IPS-18c (cell line): ENCODE results near the gene SQOR.
"Not testable (repeated sequence)": the region's sequence is repeated elsewhere in the genome, so short reads cannot be mapped to it uniquely, and the experiment has no call there.

Experiments used
- H3K4me3 ChIP-seq: 2 replicates; pipeline ENCODE4 v1.7.0; 2013; ENCODE audit warnings: low read depth, mild to moderate bottlenecking, low read length, moderate library complexity; ENCODE audit not compliant: insufficient read depth
- H3K9me3 ChIP-seq: one replicate; pipeline ENCODE4 v1.6.1; 2013; ENCODE audit warnings: mild to moderate bottlenecking, low read length, moderate library complexity; ENCODE audit not compliant: control insufficient read depth, insufficient read depth

The SQOR gene

DNA sequence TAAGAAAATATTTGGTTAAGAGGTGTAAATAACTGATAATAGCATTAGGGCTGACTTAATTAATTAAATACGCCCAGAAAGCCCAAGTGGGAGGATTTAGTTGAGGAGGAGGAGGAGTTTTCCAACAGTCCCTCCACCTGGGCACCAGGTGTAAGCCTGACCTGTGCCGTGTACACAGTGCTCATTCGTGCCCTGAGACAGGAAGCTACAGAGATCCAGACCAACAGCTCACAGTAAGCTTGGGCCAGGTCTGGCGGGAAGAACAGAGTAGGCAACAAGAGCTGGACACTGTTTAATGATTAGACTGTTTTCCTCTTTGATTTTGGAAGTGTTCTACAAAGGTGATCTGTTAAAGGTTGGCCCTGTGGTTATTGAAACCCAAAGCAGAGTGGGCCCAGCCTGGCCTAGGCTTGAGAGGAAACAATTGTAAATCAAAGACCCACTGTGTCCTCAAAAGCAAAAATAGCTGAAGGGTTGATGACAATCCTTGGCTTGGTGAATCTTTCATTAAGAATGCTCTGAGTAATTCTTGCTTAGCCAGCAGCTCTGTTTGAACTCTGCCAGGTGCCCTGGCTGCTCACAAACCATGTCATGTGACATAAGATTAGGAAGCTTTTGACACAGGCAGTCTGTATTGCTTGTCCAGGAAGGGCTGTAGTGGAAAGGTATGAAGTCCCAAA, 13.8 kb downstream of the SQOR start:
- Histone ChIP-seq H3K9me3 (no peaks in the 10 kb centered on the region), H3K4me3 (no peak overlapping the region)

GRCh38 chr15:45650007-45650406, 15.2 kb downstream of the SQOR start:
- not testable (repeated sequence) for H3K9me3 ChIP-seq

GRCh38 chr15:45650889-45651525, 16.2 kb downstream of the SQOR start:
- H3K9me3 ChIP-seq, result no peaks in the 10 kb centered on the region
- no peak overlapping the region for H3K4me3 ChIP-seq

More at GRCh38 chr15:45650007-45650406, 15.2 kb downstream of the SQOR start:
- not testable (repeated sequence) for H3K4me3 ChIP-seq

DNA sequence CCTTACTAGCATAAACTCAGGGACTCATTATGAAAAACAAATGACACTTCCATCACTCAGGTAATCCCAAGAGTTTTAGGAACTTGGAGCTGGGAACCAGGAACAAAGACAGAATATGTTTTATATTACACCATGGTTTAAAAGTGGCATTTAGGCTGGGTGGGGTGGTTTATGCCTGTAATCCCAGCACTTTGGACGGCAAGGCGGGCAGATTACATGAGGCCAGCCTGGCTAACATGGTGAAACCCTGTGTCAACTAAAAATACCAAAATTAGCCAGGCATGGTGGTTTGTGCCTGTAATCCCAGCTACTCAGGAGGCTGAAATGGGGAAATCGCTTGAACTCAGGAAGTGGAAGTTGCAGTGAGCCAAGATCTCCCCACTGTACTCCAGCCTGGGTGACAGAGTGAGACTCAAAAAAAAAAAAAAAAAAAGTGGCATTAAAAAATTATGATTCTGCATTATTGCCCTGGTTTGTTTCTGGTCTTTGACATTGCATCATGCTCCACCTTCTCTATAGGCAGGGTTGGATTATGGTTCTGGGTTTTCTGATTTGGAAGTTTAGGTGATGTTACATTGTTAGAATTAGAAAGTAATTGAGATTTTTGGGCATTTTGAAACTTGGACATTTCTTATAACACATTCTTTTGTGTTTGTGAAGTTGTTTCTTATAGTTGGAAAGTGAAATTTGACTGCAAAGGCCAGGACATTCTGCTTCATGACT, 19.0 kb downstream of the SQOR start:
- H3K9me3 ChIP-seq, result no peaks in the 10 kb centered on the region

GRCh38 chr15:45654749-45655148, 19.9 kb downstream of the SQOR start:
- Histone ChIP-seq H3K9me3 (no peaks in the 10 kb centered on the region), H3K4me3 (no peak overlapping the region)

More for the DNA sequence above, 19.0 kb downstream of the SQOR start:
- no peak overlapping the region for H3K4me3 ChIP-seq

GRCh38 chr15:45657254-45657653, 22.4 kb downstream of the SQOR start:
- Histone ChIP-seq H3K9me3 (no peaks in the 10 kb centered on the region), H3K4me3 (no peak overlapping the region)

DNA sequence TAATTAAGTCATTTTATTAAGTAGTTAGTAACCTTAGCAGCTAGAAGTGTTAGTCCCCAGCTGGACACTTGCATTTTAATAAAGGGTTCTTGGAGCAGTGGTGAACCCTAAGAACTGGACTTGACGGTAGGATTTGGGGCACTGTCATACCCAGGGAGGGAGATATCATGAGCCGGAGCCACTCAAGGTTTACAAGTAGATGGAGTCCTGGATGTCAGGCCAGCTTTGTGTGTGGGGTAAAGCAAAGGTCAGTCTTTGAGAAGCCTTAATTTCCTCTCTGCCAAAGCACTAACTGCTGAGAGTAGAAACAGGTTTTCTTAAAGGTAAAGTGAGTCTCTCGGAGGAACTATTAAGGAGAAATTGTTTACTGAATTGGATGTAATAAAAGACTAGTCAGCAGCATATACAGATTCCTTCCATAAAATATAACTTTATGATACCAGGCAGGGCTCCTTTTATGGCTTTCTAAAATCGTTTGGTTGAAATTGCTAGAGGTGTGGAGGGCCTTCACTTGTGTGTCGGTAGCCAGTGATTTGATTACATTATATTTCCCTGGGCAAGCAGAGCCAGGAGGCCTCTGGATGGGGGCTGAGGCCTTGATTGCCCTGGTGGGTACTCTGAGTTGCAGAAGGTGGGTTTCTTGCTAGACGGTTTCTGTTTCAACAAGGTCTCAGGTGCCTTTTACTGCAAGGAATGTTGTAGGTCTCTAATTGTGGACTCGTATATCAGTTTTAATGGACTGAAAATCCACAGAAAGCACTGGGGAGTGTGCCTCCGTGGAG, 23.1 kb downstream of the SQOR start:
- no peaks in the 10 kb centered on the region for H3K9me3 ChIP-seq
- no peak overlapping the region for H3K4me3 ChIP-seq

- H3K4me3 ChIP-seq, result no peak overlapping the region
- H3K9me3 ChIP-seq, result no peaks in the 10 kb centered on the region
Observed at GRCh38 chr15:45660231-45660979, 25.6 kb downstream of the SQOR start.

DNA sequence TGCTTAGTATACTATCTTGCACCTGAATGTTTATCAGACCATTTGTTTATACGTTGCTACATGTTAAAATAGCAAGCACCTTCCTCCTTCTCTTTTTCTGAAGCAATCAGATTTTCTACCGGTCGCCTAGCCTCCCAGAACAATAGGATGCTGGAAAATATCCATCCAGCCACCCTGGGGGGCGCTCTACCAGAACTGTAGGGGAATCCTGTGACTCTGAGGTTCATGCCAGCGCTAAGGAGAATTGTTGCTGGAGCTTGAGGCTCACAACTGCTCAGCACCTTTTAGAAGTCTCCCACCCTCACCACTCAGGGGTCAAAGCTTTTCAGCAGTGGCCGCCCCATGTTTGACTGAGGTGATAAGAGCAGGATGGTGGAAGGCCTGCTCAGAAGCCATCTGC, 27.5 kb downstream of the SQOR start:
- Histone ChIP-seq H3K4me3 (no peak overlapping the region), H3K9me3 (no peaks in the 10 kb centered on the region)

DNA sequence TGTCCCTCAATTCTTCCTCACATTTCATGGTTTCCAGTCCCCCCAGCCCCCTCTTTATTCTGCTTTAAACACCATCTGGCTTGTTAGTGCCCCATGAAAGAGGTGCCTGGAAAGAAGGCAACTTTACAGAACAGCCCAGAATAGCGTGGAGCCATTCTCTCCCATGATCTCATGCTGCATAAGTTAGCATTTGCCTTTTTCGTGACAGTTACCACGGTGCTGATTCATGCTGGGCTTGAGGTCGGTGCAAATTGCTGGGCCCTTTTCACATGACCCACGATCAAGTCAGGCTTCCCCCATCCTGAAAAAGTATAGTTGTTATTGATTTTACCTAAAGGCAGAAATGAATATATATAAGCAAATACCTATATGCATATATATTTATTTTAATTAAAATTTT, 29.6 kb downstream of the SQOR start:
- H3K4me3 ChIP-seq, result no peak overlapping the region
- H3K9me3 ChIP-seq, result no peaks in the 10 kb centered on the region

GRCh38 chr15:45665261-45665660, 30.4 kb downstream of the SQOR start:
- Histone ChIP-seq H3K4me3 (no peak overlapping the region), H3K9me3 (no peaks in the 10 kb centered on the region)

- no peaks in the 10 kb centered on the region for H3K9me3 ChIP-seq
- H3K4me3 ChIP-seq, result no peak overlapping the region
Observed at GRCh38 chr15:45666119-45666875, 31.5 kb downstream of the SQOR start.

DNA sequence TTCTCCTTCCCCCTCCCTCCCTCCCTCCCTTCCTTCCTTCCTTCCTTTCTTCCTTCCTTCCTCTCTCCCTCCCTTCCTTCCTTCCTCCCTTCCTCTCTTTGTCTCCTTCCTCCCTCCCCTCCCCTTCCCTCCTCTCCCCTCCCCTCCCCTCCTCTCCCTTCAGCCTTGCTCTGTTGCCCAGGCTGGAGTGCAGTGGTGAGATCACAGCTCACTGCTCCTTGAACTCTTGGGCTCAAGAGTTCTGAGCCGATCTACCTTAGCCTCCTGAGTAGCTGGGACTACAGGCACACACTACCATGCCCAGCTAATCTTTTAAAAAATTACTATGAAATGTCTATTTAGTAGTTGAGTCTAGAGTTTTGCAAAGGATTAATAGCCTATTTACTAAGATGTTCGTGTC, 32.2 kb downstream of the SQOR start:
- Histone ChIP-seq H3K4me3 (no peak overlapping the region), H3K9me3 (no peaks in the 10 kb centered on the region)

DNA sequence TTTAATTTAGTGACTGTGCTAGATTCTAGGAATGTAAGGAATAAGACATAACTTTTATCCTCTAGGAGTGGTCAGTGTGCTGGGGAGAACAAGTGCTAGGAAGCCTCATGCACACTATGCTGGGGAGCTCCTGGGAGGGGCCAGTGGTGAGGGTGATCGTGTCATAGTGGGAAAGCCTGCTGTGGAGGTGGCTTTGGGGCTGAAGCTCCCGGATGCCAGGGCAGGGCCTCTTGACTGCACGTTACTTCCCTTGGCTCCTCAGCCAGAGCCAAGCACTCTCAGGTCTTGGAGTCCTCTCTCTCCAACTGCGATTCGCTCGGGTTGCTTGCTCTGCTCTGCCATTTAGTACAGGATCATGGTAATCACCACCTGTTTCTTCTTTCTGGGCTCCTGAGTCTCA, 33.6 kb downstream of the SQOR start:
- Histone ChIP-seq H3K9me3 (no peaks in the 10 kb centered on the region), H3K4me3 (no peak overlapping the region)

- no peaks in the 10 kb centered on the region for H3K9me3 ChIP-seq
- H3K4me3 ChIP-seq, result no peak overlapping the region
Observed at GRCh38 chr15:45669422-45669821, 34.6 kb downstream of the SQOR start.

GRCh38 chr15:45670091-45670490, 35.3 kb downstream of the SQOR start:
- no peaks in the 10 kb centered on the region for H3K9me3 ChIP-seq
- no peak overlapping the region for H3K4me3 ChIP-seq
